Esophagus squamous epithelium (tissue), 5 donors: ENCODE measurements around the gene DEXI. TPM values are rescaled to one million over a fixed set of nuclear protein-coding genes. Genes with fewer than 3 reads are reported as not detected.
A peak's percentile ranks its signal among the peaks of the same experiment; 100 is the strongest.

Source experiments
- DNase-seq: peaks from one replicate; lab custom pipeline; 2025; lab: John Stamatoyannopoulos, UW
- H3K27ac ChIP-seq, 4 donors: fragments of 200-600 bp; sonication (generic); one replicate each; pipeline ENCODE4 v1.5.1; 2016 to 2019; ENCODE audit warnings: mild to moderate bottlenecking in 1 of 4
- H3K27me3 ChIP-seq, 4 donors: fragments of 200-600 bp; sonication (generic); 1 replicate in 3 of 4; 2 replicates in 1 of 4; pipeline versions ENCODE4 v1.5.1 to v1.6.0; 2017 to 2021; ENCODE audit warnings: antibody characterized with exemption in 1 of 4
- H3K36me3 ChIP-seq, 3 donors: fragments of 200-600 bp; sonication (generic); one replicate each; pipeline ENCODE4 v1.5.1; 2016 to 2019
- H3K4me1 ChIP-seq, 3 donors: fragments of 200-600 bp; sonication (generic); one replicate each; pipeline ENCODE4 v1.5.1; 2017 to 2019
- H3K4me3 ChIP-seq, 4 donors: fragments of 200-600 bp; sonication (generic); 1 replicate in 3 of 4; 2 replicates in 1 of 4; pipeline ENCODE4 v1.5.1; 2016 to 2019; ENCODE audit warnings: mild to moderate bottlenecking in 2 of 4, moderate library complexity in 1 of 4
- H3K9me3 ChIP-seq, 3 donors: fragments of 200-600 bp; sonication (generic); one replicate each; pipeline ENCODE4 v1.5.1; 2016 to 2019
- CTCF ChIP-seq, 6 experiments: fragments of 450-650 bp in 4 of 6; fragments of 200-600 bp in 2 of 6; sonication (generic) in 2 of 6; IDR thresholded peaks; one replicate each; pipeline ENCODE4 v1.5.1; 2016 to 2019; ENCODE audit warnings: antibody characterized with exemption in 6 of 6, mild to moderate bottlenecking in 4 of 6, moderate library complexity in 4 of 6
- POLR2A ChIP-seq, 4 donors: fragments of 450-650 bp; IDR thresholded peaks; one replicate each; pipeline ENCODE4 v1.6.1; 2017; ENCODE audit warnings: antibody characterized with exemption in 4 of 4, mild to moderate bottlenecking in 4 of 4, moderate library complexity in 3 of 4
- WGBS, 2 donors: methylation state at CpG; one replicate each; pipeline ENCODE4 v1.1.5; 2018; 5-methylcytosine and 5-hydroxymethylcytosine counted together
- intact Hi-C: fragments of 100-400 bp; cut with DNase I; formaldehyde crosslinking; loops from one replicate; pipeline ENCODE4 v1.15.0; 2022
- total RNA-seq, 4 donors: library from RNA; depleted of rRNA; stranded (reverse); fragments of >200 nt; gene quantifications; one replicate each; pipeline ENCODE4 v1.1.0, GENCODE V29; 2016
- donor health status: DM: yes; HTN: yes; CAD: no.

DEXI gene
- total RNA-seq, 4 donors from 2014 or later, result 22.6 to 60.1 (median 28.4) TPM

GRCh38 chr16:10959161-10959560 lies 16.9 kb upstream of the DEXI start:
- Histone ChIP-seq H3K4me1 (peaks cover under 1 to 41% (median 7%) of the 10 kb centered on the region in 3 donors), H3K27me3 (no peaks in the 10 kb centered on the region), H3K4me3 (no peak overlapping the region), H3K27ac (no peak overlapping the region), H3K36me3 (peaks cover 14 to 50% (median 17%) of the 10 kb centered on the region in 3 donors), H3K9me3 (no peaks in the 10 kb centered on the region)
- no peak for DNase-seq
- intact Hi-C loops, result no loop called here
- no peak for TF ChIP-seq CTCF (IDR thresholded peaks at IDR 0.05)
- TF ChIP-seq POLR2A (IDR thresholded peaks at IDR 0.05), result no peak
- 89 to 95% methylated on average over 5 of the region's 5 CpGs for WGBS, 2 donors

- 61 to 66% methylated on average over 6 of the region's 6 CpGs for WGBS, 2 donors
- DNase-seq, result no peak
- no peak overlapping the region for H3K27ac ChIP-seq
Observed at GRCh38 chr16:10957771-10958482, 15.7 kb upstream of the DEXI start.

GRCh38 chr16:10954903-10955302 lies 12.6 kb upstream of the DEXI start:
- H3K4me1 ChIP-seq, result peaks cover 5 to 49% (median 19%) of the 10 kb centered on the region in 3 donors
- TF ChIP-seq CTCF (IDR thresholded peaks at IDR 0.05) (no peak), POLR2A (IDR thresholded peaks at IDR 0.05) (no peak)
- H3K27ac ChIP-seq, result no peak overlapping the region
- no peaks in the 10 kb centered on the region for H3K27me3 ChIP-seq
- WGBS, 2 donors, result 87 to 89% methylated on average over 3 to 6 of the region's 7 CpGs
- DNase-seq, result no peak
- no peaks in the 10 kb centered on the region for H3K9me3 ChIP-seq
- H3K36me3 ChIP-seq, result peaks cover 3 to 21% (median 4%) of the 10 kb centered on the region in 3 donors
- no peak overlapping the region for H3K4me3 ChIP-seq
- intact Hi-C loops, result no loop called here

More at GRCh38 chr16:10957771-10958482, 15.7 kb upstream of the DEXI start:
- TF ChIP-seq POLR2A (IDR thresholded peaks at IDR 0.05) (no peak), CTCF (IDR thresholded peaks at IDR 0.05) (no peak)
- Histone ChIP-seq H3K4me3 (no peak overlapping the region), H3K4me1 (peaks cover 0 to 44% (median 7%) of the 10 kb centered on the region in 3 donors), H3K27me3 (no peaks in the 10 kb centered on the region), H3K36me3 (peaks cover 5 to 40% (median 10%) of the 10 kb centered on the region in 3 donors), H3K9me3 (no peaks in the 10 kb centered on the region)
- intact Hi-C loops, result no loop called here

- no peaks in the 10 kb centered on the region for H3K27me3 ChIP-seq
- DNase-seq, result no peak
- no peak overlapping the region for H3K4me3 ChIP-seq
- no peak for TF ChIP-seq POLR2A (IDR thresholded peaks at IDR 0.05)
- TF ChIP-seq CTCF (IDR thresholded peaks at IDR 0.05), result no peak
- intact Hi-C loops, result no loop called here
- H3K36me3 ChIP-seq, result no peaks in the 10 kb centered on the region
- H3K9me3 ChIP-seq, result no peaks in the 10 kb centered on the region
- H3K27ac ChIP-seq, result no peak overlapping the region
- peaks cover 24 to 56% (median 30%) of the 10 kb centered on the region in 3 donors for H3K4me1 ChIP-seq
- WGBS, 2 donors, result 66 to 72% methylated on average over 4 of the region's 4 CpGs
Observed at GRCh38 chr16:10951026-10951425, 8.8 kb upstream of the DEXI start.

GRCh38 chr16:10950393-10950792 lies 8.1 kb upstream of the DEXI start:
- no peak for DNase-seq
- intact Hi-C loops, result no loop called here

More at GRCh38 chr16:10950393-10950792, 8.1 kb upstream of the DEXI start:
- Histone ChIP-seq H3K27me3 (no peaks in the 10 kb centered on the region), H3K27ac (peak overlapping the region in 3 of 4 donors; percentile 18 to 57 (median 57)), H3K9me3 (no peaks in the 10 kb centered on the region), H3K36me3 (no peaks in the 10 kb centered on the region), H3K4me1 (peaks cover 28 to 63% (median 36%) of the 10 kb centered on the region in 3 donors), H3K4me3 (no peak overlapping the region)
- WGBS, 2 donors, result 38 to 53% methylated on average over 4 to 5 of the region's 5 CpGs
- TF ChIP-seq CTCF (IDR thresholded peaks at IDR 0.05) (no peak), POLR2A (IDR thresholded peaks at IDR 0.05) (no peak)
